AG09309 (cell line): Measurements from ENCODE around the gene CDC42BPA.

Experiments
- DNase-seq: peaks from one replicate; pipeline ENCODE4 v3.0.0-alpha.2; 2010; ENCODE audit warnings: low read depth
- H3K4me3 ChIP-seq: 2 replicates; pipeline ENCODE4 v1.5.1; 2011; ENCODE audit warnings: mild to moderate bottlenecking, low read depth, low read length, moderate library complexity; ENCODE audit not compliant: control insufficient read depth
- TF ChIP-seq, protein P1 (sequence below): IDR thresholded peaks from 2 replicates; pipeline ENCODE4 v1.5.1; 2011; ENCODE audit warnings: mild to moderate bottlenecking, low read depth, low read length, inconsistent platforms; ENCODE audit not compliant: insufficient read depth, control insufficient read depth; ENCODE audit errors: missing control alignments

Gene CDC42BPA

DNA sequence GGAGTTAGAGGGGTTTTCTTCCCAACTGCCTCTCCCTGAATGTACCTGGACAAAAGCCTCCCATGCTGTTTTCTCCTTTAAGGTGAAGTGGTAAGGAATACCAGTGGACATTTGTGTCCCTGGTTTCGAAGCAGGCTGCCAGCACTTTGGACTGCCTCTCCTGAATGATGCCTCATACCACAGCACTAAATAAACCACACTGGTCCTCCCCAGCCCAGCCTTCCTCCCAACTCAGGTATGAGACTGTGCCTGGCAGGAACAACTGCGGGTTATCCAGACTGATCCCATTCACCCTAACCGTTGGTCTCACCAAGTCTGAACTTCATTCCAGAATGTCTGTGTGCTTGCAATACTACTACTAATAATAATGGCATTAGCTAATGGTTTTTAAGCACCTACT lies 368.9 kb downstream of the CDC42BPA start:
- DNase-seq, result no peak
- TF ChIP-seq, protein P1, sequence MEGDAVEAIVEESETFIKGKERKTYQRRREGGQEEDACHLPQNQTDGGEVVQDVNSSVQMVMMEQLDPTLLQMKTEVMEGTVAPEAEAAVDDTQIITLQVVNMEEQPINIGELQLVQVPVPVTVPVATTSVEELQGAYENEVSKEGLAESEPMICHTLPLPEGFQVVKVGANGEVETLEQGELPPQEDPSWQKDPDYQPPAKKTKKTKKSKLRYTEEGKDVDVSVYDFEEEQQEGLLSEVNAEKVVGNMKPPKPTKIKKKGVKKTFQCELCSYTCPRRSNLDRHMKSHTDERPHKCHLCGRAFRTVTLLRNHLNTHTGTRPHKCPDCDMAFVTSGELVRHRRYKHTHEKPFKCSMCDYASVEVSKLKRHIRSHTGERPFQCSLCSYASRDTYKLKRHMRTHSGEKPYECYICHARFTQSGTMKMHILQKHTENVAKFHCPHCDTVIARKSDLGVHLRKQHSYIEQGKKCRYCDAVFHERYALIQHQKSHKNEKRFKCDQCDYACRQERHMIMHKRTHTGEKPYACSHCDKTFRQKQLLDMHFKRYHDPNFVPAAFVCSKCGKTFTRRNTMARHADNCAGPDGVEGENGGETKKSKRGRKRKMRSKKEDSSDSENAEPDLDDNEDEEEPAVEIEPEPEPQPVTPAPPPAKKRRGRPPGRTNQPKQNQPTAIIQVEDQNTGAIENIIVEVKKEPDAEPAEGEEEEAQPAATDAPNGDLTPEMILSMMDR, result no peak
- H3K4me3 ChIP-seq, result no peak overlapping the region

DNA sequence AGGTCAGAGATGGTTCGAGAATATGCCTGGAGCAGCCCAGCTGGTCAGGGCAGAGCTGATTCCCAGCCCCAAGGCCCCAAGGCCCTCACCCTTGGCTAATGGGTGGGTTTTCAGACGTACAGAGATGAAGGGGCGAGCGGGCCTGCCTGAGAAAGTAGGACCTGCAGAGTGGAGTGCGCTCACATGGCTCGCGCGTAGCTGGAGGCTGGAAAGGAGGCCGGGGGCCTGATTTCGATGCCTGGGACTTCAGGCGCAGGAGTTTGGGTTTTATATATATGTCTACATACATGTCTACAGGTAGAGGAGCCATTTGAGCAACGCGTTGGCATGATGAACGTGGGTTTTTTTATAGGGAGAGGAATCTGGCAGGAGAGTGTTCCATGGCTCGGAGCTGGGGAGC lies 369.3 kb downstream of the CDC42BPA start:
- no peak for DNase-seq
- TF ChIP-seq, protein P1, result no peak
- no peak overlapping the region for H3K4me3 ChIP-seq

DNA sequence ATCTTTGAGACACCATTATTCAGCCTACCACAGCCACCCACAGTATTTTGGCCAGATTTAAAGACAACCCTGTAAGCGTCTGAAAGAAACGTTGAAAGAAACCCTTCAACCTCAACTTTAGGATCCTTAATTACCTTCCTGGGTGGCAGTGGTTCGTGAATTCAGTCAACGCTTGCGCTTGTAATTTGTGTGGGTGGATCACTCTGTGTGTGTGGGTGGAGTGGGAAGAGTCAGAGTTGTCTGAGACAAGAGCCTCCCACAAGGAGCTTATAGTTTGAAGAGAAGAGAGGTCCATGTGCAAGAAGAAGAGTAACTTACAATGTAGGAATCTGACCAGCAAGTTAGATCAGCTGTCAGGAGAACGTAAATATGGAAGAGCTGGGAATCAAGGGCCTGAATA lies 369.8 kb downstream of the CDC42BPA start:
- DNase-seq, result no peak
- TF ChIP-seq, protein P1, result no peak
- no peak overlapping the region for H3K4me3 ChIP-seq

DNA sequence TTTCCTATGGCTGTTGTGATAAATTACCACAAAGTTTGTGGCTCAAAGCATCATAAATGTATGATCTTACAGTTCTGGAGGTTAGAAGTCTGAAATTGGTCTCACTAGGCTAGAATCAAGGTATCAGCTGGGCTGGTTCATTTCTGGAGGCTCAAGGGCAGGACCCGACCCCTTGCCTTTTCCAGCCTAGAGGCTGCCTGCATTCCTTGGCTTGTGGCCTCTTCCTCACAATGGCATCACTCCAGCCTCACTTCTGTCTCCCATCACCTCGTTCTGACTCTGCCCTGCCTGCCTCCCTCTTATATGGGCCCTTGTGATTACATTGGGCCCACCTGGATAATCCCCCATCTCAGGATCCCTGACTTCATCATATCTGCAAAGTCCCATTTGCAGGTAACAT lies 370.2 kb downstream of the CDC42BPA start:
- no peak for DNase-seq
- H3K4me3 ChIP-seq, result no peak overlapping the region
- TF ChIP-seq, protein P1, result no peak

DNA sequence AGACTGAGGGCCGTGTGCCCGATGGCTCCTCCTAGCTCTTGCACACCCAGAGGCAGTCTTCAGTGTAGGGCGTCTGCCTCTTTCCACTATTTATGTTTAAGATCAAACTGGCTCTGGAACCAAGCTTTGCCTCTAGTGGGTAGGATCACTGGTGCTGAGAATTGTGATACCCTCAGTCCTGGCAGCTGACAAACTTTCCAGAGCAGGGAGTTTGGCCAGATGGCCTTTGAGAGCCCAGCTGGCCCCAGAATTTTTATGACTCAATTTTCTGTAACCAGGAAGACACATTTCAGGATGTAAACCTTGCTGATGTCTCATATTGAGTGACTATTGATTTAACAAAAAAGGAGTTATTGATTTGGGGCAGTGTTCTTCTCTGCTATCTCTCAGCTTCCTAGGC lies 371.5 kb downstream of the CDC42BPA start:
- H3K4me3 ChIP-seq, result no peak overlapping the region
- TF ChIP-seq, protein P1, result no peak
- DNase-seq, result no peak

DNA sequence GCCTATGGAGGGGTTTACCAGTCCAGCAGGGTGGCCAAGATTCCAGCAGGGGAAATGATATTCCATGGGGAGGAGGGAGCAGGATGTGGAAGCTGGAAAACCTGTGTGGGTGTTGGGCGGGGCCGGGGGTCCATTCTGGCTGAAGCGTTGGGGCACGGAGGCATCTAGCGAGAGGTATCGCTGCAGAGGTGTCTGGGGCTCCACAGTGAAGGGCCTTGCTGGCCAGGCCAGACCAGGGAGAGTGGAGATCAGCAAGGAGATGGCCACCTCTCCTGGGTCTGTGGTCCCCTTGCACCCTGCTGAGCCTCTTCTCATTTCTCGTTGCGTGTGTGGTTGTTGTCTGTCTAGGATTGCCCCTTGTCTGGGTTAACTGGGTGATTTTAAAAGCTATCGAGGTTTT lies 372.0 kb downstream of the CDC42BPA start:
- H3K4me3 ChIP-seq, result no peak overlapping the region
- TF ChIP-seq, protein P1, result no peak
- DNase-seq, result no peak

DNA sequence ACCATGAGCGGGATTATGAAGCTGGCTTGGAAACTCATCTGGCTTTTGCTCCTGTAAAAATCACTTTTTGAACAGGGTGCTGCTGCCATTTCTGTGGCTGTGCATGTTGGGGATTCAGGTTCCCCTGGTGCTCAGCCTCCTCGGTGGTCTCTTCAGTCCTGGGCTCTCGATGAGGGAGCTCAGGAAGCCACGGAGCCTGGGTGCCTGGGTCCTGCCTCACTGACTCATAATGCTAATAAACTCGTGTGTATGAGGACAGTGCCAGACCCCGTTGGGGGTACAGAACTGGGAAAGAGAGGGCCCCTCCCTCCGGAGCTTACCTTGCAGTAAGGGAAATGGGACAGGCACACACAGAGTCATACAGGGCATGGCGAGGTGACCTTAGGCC lies 372.4 kb downstream of the CDC42BPA start:
- DNase-seq, result no peak
- TF ChIP-seq, protein P1, result no peak
- H3K4me3 ChIP-seq, result no peak overlapping the region
